K562 (cell line): ENCODE results near the gene EOGT. TPM values are rescaled to one million over a fixed set of nuclear protein-coding genes. Genes with fewer than 3 reads are reported as not detected.

Source experiments
- ATAC-seq: fragments of 200-7000 bp; cut with Tn5 transposase; 3 replicates; pipeline ENCODE4 v1.9.1; 2020; ENCODE audit warnings: moderate library complexity
- BruUV-seq: library from RNA; stranded (reverse); fragments of 400-500 nt; replicated peaks from 2 replicates; lab custom pipeline; 2021; lab: Mats Ljungman, UMichigan
- CTCF ChIA-PET: fragments of 300-600 bp; formaldehyde crosslinking; extraction: SDS; loops from one replicate; lab custom pipeline; 2021; ENCODE audit warnings: low intra/inter-chr PET ratio; lab: Yijun Ruan, JAX
- POLR2A ChIA-PET: fragments of 300-600, 350-650 bp; sonication (Branson Sonifier 250); formaldehyde crosslinking; extraction: SDS; loops from one replicate; lab custom pipeline; 2021; ENCODE audit warnings: antibody characterized with exemption, inconsistent platforms; lab: Yijun Ruan, JAX
- DNase-seq, 4 experiments: peaks; one replicate each; pipeline versions ENCODE4 v3.0.0 to v3.0.0-alpha.2; 2011 to 2018; ENCODE audit warnings: low spot score in 3 of 4, mixed read lengths in 3 of 4; ENCODE audit errors: extremely low read depth in 1 of 4
- FAIRE-seq: peaks from 2 replicates; lab custom pipeline; 2011; peaks lifted over from hg19 to GRCh38; lab: Jason Lieb, UNC
- H2AFZ ChIP-seq: 2 replicates; pipeline ENCODE4 v1.6.0; 2011; ENCODE audit warnings: low read depth, low read length, control low read depth, inconsistent platforms
- H3K27ac ChIP-seq: fragments of 200-600 bp; 3 replicates; pipeline ENCODE4 v1.8.0; 2011; ENCODE audit warnings: low read depth, mild to moderate bottlenecking, control low read depth, inconsistent platforms, low read length, moderate library complexity, mixed read lengths; ENCODE audit errors: extremely low read depth
- H3K27me3 ChIP-seq, 2 experiments: fragments of 300-600 bp in 1 of 2; 2 replicates in 1 of 2; 3 replicates in 1 of 2; pipeline versions ENCODE4 v1.6.0 to v1.8.0; 2011; ENCODE audit warnings: inconsistent platforms in 2 of 2, low read length in 2 of 2, mild to moderate bottlenecking in 1 of 2, mixed read lengths in 1 of 2, moderate library complexity in 1 of 2; ENCODE audit not compliant: control insufficient read depth in 2 of 2, insufficient read depth in 2 of 2
- H3K36me3 ChIP-seq: fragments of 300-600 bp; 3 replicates; pipeline ENCODE4 v1.8.0; 2011; ENCODE audit warnings: mild to moderate bottlenecking, low read length, inconsistent platforms; ENCODE audit not compliant: control insufficient read depth, insufficient read depth
- H3K4me1 ChIP-seq, 2 experiments: fragments of 200-600 bp in 1 of 2; replicated peaks in 1 of 2; 2 replicates in 1 of 2; 3 replicates in 1 of 2; pipeline versions ENCODE4 v1.5.1 to v1.8.0; 2011; ENCODE audit warnings: inconsistent platforms in 2 of 2, low read length in 2 of 2, mild to moderate bottlenecking in 1 of 2, mixed read lengths in 1 of 2, moderate library complexity in 1 of 2; ENCODE audit not compliant: control insufficient read depth in 2 of 2, insufficient read depth in 2 of 2
- H3K4me2 ChIP-seq: 2 replicates; pipeline ENCODE4 v1.6.1; 2011; ENCODE audit warnings: low read length, control low read depth, inconsistent platforms, mixed read lengths; ENCODE audit not compliant: insufficient read depth
- H3K4me3 ChIP-seq: fragments of 200-600 bp; sonication (generic), shearing (Covaris generic); 2 replicates; pipeline ENCODE4 v1.5.1; 2016; ENCODE audit warnings: control low read depth, inconsistent platforms
- H3K79me2 ChIP-seq: fragments of 200-600 bp; 3 replicates; pipeline ENCODE4 v1.8.0; 2011; ENCODE audit warnings: low read length, inconsistent platforms; ENCODE audit not compliant: control insufficient read depth, insufficient read depth
- H3K9ac ChIP-seq, 2 experiments: 2 replicates each; pipeline versions ENCODE4 v1.6.0 to v1.6.1; 2011; ENCODE audit warnings: low read depth in 2 of 2, low read length in 2 of 2, control low read depth in 1 of 2, inconsistent platforms in 1 of 2, mild to moderate bottlenecking in 1 of 2, mixed read lengths in 1 of 2; ENCODE audit not compliant: insufficient read depth in 1 of 2
- H3K9me1 ChIP-seq: one replicate; pipeline ENCODE4 v1.6.0; 2011; ENCODE audit warnings: inconsistent platforms, mild to moderate bottlenecking, low read length, moderate library complexity; ENCODE audit not compliant: control insufficient read depth, insufficient read depth
- H3K9me3 ChIP-seq: replicated peaks from 2 replicates; pipeline ENCODE4 v1.5.1; 2011; ENCODE audit warnings: low read depth, low read length, inconsistent platforms; ENCODE audit not compliant: control insufficient read depth, insufficient read depth
- H4K20me1 ChIP-seq: replicated peaks from 2 replicates; pipeline ENCODE4 v1.6.1; 2011; ENCODE audit warnings: low read length, inconsistent platforms, mixed read lengths; ENCODE audit not compliant: control insufficient read depth, insufficient read depth
- CBFA2T3 ChIP-seq: fragments of 450-650 bp; IDR thresholded peaks from 2 replicates; pipeline ENCODE4 v1.6.1; 2017
- E4F1 ChIP-seq: fragments of 250-450 bp; sonication (Bioruptor Pico); IDR thresholded peaks from 2 replicates; pipeline ENCODE4 v1.5.0; 2021; ENCODE audit warnings: mild to moderate bottlenecking, borderline replicate concordance
- ELF1 ChIP-seq: fragments of 200-800 bp; sonication (Bioruptor generic); IDR thresholded peaks from 2 replicates; pipeline ENCODE4 v1.6.1; 2016; ENCODE audit warnings: missing genetic modification characterization, missing compliant biosample characterization
- EWSR1 ChIP-seq: fragments of 450-650 bp; IDR thresholded peaks from 2 replicates; pipeline ENCODE4 v1.6.1; 2018; ENCODE audit warnings: borderline replicate concordance, mild to moderate bottlenecking, low read depth, moderate library complexity; ENCODE audit not compliant: partially characterized antibody
- MAX ChIP-seq: sonication (generic); formaldehyde crosslinking; IDR thresholded peaks from 2 replicates; pipeline ENCODE4 v1.9.0; 2022; ENCODE audit warnings: mild to moderate bottlenecking, missing genetic modification reagents
- PHF8 ChIP-seq: fragments of 200-600 bp; sonication (generic); IDR thresholded peaks from 2 replicates; pipeline ENCODE4 v1.6.1; 2012; ENCODE audit warnings: mixed run types, mild to moderate bottlenecking, inconsistent platforms, low read length, moderate library complexity, borderline replicate concordance
- PML ChIP-seq: IDR thresholded peaks from 2 replicates; pipeline ENCODE4 v1.6.1; 2012; ENCODE audit warnings: low read length, inconsistent platforms
- POLR2AphosphoS2 ChIP-seq: IDR thresholded peaks from 2 replicates; pipeline ENCODE4 v1.6.1; 2012; ENCODE audit warnings: low read length, improper control_type of control experiment
- RFX5 ChIP-seq: IDR thresholded peaks from 2 replicates; pipeline ENCODE4 v1.6.1; 2011; ENCODE audit warnings: low read depth, mild to moderate bottlenecking, improper control_type of control experiment, low read length
- SP2 ChIP-seq: IDR thresholded peaks from 2 replicates; pipeline ENCODE4 v1.6.1; 2011; ENCODE audit warnings: mild to moderate bottlenecking, low read depth, low read length, moderate library complexity; ENCODE audit not compliant: poor library complexity, severe bottlenecking; ENCODE audit errors: extremely low read depth
- STAG1 ChIP-seq: sonication (generic); formaldehyde crosslinking; IDR thresholded peaks from 2 replicates; pipeline ENCODE4 v1.5.0; 2020; ENCODE audit warnings: missing genetic modification reagents, borderline replicate concordance
- TBL1XR1 ChIP-seq, 2 experiments: IDR thresholded peaks; 2 replicates each; pipeline ENCODE4 v1.6.1; 2012; ENCODE audit warnings: improper control_type of control experiment in 2 of 2, low read length in 2 of 2, mild to moderate bottlenecking in 1 of 2
- ZNF518B ChIP-seq: fragments of 250-450 bp; sonication (Bioruptor Pico); IDR thresholded peaks from 2 replicates; pipeline ENCODE4 v1.5.0; 2021; ENCODE audit warnings: mild to moderate bottlenecking, moderate library complexity
- whole genome bisulfite sequencing: fragments of 100-300 bp; shearing (Covaris generic); methylation state at CpG from one replicate; pipeline ENCODE4 v1.1.6; 2016; ENCODE audit warnings: low coverage, mixed read lengths; ENCODE audit not compliant: insufficient coverage; ENCODE audit errors: missing lambda C conversion rate; 5-methylcytosine and 5-hydroxymethylcytosine counted together
- in situ Hi-C: fragments of 300-500 bp; cut with MboI; formaldehyde crosslinking; loops from 4 replicates; pipeline ENCODE4 v1.15.0; 2018; ENCODE audit warnings: inconsistent platforms, mixed read lengths
- intact Hi-C: fragments of 100-400 bp; cut with micrococcal nuclease; formaldehyde crosslinking; loops from 2 replicates; pipeline ENCODE4 v1.14.2; 2022
- polyA plus RNA-seq, 8 experiments: library from polyadenylated mRNA; depleted of rRNA in 4 of 8; stranded (reverse) in 5 of 8; unstranded in 3 of 8; fragments of >200 nt; fragmentation: Nextera tagmentation in 2 of 8; fragmentation: Illumina TruSeq in 1 of 8; extraction: Ambion mirVana in 2 of 8; extraction: Trizol in 1 of 8; gene quantifications; 2 replicates each; pipeline versions ENCODE4 v1.2.1 to v1.2.3, GENCODE V29; 2011 to 2014; ENCODE audit warnings: inconsistent platforms in 1 of 8, missing spikeins in 1 of 8
- total RNA-seq, 7 experiments: library from RNA; depleted of rRNA in 6 of 7; stranded (reverse); fragments of >200 nt in 6 of 7; fragmentation: Illumina TruSeq in 2 of 7; extraction: Trizol in 2 of 7; gene quantifications; 2 replicates each; pipeline versions ENCODE4 v1.2.1 to v1.2.3, GENCODE V29; 2011 to 2021; ENCODE audit warnings: low replicate concordance in 1 of 7

Gene EOGT
- total and polyA plus RNA-seq, 9 of the 15 experiments (the other 6 are each of a cell fraction or from before 2014, with no cell fraction given) = 3.6 to 17.9 (median 7.4) TPM

GRCh38 chr3:69016901-69017300 lies 3.4 kb upstream of the EOGT start:
- H3K4me1 ChIP-seq = peaks cover 11 to 17% of the 10 kb centered on the region in 2 experiments
- no peaks in the 10 kb centered on the region for H3K9me3 ChIP-seq
- POLR2A ChIA-PET = interaction anchor here (0.8 kb wide), 1 partner anchor 8 kb away, joined by 3 read pairs; no protein-coding TSS in a partner anchor
- CTCF ChIA-PET = no interaction called here
- DNase-seq (peak in 1 of 4 experiments; percentile 31), ATAC-seq (no peak), FAIRE-seq (peak; percentile 58)
- H4K20me1 ChIP-seq = no peaks in the 10 kb centered on the region
- H3K79me2 ChIP-seq = peaks cover 18% of the 10 kb centered on the region
- H2AFZ ChIP-seq = no peak overlapping the region
- in situ Hi-C loops (no loop called here), intact Hi-C loops (no loop called here)
- H3K27ac ChIP-seq = peak overlapping the region; percentile 14; the same call in 1 of the 3 replicates
- BruUV-seq = no TSS peak
- no peak overlapping the region for H3K4me2 ChIP-seq
- no peaks in the 10 kb centered on the region for H3K9me1 ChIP-seq
- H3K27me3 ChIP-seq = no peaks in the 10 kb centered on the region
- no peak overlapping the region for H3K4me3 ChIP-seq
- H3K9ac ChIP-seq = no peak overlapping the region
- 0% methylated on average over 2 of the region's 2 CpGs for WGBS
- peaks cover 12% of the 10 kb centered on the region; the same call in 2 of the 3 replicates for H3K36me3 ChIP-seq
- TF ChIP-seq E4F1 (no peak), MAX (CRISPR knock-in tag) (no peak), ELF1 (tag) (no peak), PML (no peak), RFX5 (no peak), TBL1XR1 (IDR thresholded peaks at IDR 0.05; ENCODE audit: low read length in 2 of 2) (no peak), EWSR1 (no peak), ZNF518B (CRISPR knock-in tag) (no peak), STAG1 (CRISPR knock-in tag) (no peak), POLR2AphosphoS2 (no peak), PHF8 (no peak), CBFA2T3 (peak; percentile 57; the same call in 1 of the 2 replicates), SP2 (no peak)
